ENCODE measurements around the gene XBP1.
A peak's percentile ranks its signal among the peaks of the same experiment; 100 is the strongest.
"Not testable (repeated sequence)": the region's sequence is repeated elsewhere in the genome, so short reads cannot be mapped to it uniquely, and the experiment has no call there.

XBP1 gene

GRCh38 chr22:28800308-28801041 is at the start of gene XBP1:
Gene XBP1 (minus strand): TSS chr22:28800569.
- DNase-seq, result peak; percentile 92

- no peak for DNase-seq
These were observed 46.6 kb upstream of the XBP1 start for GRCh38 chr22:28846994-28847393.

GRCh38 chr22:28844277-28844676 is 43.9 kb upstream of the XBP1 start:
- DNase-seq, result not testable (repeated sequence)

GRCh38 chr22:28843633-28844032 is 43.3 kb upstream of the XBP1 start:
- no peak for DNase-seq

DNA sequence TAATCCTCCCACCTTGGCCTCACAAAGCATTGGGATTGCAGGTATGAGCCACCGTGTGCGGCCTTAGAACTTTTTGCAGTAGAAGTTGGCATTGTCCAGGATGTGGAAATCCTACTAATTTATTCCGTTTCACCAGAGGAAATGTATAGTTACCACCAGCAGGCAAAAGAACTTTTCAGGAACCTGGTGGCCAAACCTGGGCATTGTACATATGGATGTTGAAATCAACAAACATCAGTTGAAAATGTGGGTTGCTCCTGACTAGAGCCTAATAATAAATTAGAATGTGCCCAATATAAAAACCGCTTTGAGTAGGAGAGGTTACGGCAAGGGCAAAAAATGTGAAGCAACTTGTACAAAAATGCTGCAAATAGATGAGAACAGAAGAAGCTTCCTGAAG is 40.7 kb upstream of the XBP1 start:
- no peak for DNase-seq

DNA sequence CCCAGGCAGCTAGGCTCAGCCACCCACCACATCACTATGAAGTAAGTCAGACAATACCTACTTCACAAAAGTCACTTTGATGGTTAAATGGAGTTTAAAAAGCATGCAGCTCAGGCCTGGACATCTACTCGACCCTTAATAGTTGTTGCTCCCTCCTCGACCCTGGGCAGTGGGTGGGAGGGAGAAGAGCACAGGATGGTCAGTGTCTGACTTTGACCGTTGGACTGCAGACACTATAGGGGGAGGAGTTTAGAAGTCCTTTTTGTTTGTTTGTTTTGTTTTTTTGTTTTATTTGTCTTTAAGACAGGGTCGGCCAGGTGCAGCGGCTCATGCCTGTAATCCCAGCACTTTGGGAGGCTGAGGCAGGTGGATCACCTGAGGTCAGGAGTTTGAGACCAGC is 38.6 kb upstream of the XBP1 start:
- no peak for DNase-seq

DNA sequence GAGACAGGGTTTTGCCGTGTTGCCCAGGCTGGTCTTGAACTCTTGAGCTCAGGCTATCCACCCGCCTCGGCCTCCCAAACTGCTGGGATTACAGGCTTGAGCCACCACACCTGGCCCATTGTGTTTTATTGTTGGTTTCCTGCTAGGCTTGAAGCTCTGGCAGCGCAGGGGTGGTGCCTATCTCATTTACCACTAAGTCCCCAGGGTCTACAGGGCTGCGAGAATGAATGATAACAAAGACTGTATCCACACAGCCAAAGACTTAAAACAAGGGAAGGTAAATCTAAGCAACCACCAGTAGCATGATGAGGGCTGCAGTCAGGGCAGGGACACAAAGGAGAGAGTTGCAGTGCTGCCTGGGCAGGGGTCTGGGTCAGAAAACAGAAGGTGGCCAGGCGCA is 37.3 kb upstream of the XBP1 start:
- DNase-seq, result no peak

- DNase-seq, result no peak
These were observed 35.3 kb upstream of the XBP1 start for GRCh38 chr22:28835630-28836189.

- DNase-seq, result no peak
These were observed 33.0 kb upstream of the XBP1 start for GRCh38 chr22:28833276-28833923.

- no peak for DNase-seq
These were observed 32.4 kb upstream of the XBP1 start for GRCh38 chr22:28832731-28833130.

DNA sequence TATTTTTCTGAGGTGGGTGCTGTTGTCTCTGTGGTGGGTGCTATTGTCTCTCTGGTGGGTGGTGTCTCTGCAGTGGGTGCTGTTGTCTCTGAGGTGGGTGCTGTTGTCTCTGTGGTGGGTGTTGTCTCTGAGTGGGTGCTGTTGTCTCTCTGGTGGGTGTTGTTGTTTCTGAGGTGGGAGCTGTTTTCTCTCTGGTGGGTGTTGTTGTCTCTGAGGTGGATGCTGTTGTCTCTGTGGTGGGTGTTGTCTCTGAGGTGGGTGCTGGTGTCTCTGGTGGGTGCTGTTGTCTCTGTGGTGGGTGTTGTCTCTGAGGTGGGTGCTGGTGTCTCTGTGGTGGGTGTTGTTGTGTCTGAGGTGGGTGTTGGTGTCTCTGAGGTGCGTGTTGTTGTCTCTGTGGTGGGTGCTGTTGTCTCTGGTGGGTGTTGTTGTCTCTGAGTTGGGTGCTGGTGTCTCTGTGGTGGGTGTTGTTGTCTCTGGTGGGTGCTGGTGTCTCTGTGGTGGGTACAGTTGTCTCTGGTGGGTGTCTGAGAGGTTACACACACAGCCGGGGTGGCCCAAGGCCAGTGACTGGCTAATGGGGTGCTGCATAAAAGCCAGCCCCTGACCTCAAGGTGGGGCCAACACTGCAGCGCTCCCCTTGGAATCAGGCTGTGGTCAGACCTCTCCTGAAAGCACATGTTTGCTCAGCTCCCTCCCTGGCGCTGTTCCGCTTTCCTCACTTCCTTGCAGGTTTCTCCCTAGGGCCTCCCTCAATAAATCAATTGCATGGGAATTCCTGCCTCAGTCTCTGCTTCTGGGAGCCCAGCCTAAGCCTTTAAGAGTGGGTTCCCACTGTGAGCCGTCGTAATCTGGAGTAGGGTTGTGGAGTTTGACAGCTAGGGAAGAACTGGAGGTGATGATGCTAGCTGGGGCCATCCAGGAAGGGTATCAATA is 31.0 kb upstream of the XBP1 start:
- no peak for DNase-seq

DNA sequence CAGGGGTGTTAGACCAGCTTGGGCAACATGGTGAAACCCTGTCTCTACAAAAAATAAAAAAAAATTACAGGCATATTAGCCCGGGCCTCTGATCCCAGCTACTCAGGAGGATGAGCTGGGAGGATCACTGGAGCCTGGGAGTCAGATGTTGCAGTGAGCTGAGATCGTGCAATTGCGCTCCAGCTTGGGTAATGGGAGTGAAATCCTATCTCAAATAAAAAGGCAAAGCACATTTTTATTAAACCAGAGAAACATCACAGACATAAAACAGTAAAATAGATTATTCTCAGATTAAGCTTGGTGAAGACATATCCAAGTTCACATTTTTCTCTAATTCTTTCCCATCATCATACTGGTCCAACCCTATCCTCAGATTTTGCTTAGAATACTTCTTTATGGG is 30.1 kb upstream of the XBP1 start:
- DNase-seq, result no peak

DNA sequence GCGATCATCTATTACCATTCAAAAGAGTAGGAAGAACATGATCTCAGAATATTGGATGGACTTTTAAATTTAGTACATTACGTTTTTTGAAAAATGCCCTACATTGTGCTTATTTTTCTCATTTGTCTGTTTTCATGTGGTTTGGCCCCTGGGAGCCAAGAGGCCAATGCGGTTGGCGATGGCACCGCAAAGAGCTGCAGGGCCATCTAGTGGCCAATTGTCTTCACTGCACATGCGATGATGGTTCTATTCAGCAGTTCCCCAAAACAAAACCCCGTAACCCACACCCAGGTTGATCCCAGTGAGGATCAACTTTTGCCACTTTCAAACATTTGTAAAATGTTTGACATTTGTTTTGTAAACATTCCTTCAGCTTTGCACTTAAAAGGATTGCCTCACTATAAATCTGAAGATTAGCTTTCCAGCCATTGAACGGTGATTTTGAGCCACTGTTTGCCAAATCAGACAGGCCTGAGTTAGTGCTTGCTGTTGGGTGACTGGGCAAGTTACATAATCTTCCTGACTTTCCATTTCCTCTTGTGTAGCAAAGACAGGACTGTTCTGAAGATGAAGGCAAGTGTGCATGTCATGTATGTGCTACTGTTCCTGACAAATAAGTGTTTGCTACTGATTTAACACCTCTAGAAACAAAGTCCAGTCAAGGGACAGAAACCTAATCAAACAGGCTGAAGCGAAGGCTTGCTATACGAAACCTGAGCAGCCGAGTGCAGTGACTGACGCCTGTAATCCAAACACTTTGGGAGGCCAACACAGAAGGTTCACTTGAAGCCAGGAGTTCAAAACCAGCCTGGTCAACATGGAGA is 29.2 kb upstream of the XBP1 start:
- DNase-seq, result peak; percentile 82

- no peak for DNase-seq
These were observed 26.6 kb upstream of the XBP1 start for GRCh38 chr22:28826921-28827320.

DNA sequence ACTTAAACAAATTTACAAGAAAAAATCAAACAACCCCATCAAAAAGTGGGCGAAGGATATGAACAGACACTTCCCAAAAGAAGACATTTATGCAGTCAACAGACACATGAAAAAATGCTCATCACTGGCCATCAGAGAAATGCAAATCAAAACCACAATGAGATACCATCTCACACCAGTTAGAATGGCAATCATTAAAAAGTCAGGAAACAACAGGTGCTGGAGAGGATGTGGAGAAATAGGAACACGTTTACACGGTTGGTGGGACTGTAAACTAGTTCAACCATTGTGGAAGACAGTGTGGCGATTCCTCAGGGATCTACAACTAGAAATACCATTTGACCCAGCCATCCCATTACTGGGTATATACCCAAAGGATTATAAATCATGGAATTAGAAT is 26.1 kb upstream of the XBP1 start:
- not testable (repeated sequence) for DNase-seq

DNA sequence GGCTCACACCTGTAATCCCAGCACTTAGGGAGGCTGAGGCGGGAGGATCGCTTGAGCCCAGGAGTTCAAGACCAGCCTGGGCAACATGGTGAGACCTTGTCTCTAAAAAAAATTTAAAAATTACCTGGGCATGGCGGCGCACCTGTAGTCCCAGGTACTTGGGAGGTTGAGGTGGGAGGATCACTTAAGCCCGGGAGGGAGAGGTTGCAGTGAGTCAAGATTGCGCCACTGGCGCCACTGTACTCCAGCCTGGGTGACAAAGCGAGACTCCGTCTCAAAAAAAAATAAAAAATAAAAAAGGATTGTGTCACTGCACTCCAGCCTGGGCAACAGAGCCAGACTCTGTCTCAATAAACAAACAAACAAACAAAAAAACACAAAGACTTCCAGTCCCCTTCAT is 24.1 kb upstream of the XBP1 start:
- not testable (repeated sequence) for DNase-seq

- DNase-seq, result peak; percentile 37
These were observed 22.7 kb upstream of the XBP1 start for GRCh38 chr22:28822930-28823551.

- DNase-seq, result no peak
These were observed 21.1 kb upstream of the XBP1 start for GRCh38 chr22:28821452-28821851.

DNA sequence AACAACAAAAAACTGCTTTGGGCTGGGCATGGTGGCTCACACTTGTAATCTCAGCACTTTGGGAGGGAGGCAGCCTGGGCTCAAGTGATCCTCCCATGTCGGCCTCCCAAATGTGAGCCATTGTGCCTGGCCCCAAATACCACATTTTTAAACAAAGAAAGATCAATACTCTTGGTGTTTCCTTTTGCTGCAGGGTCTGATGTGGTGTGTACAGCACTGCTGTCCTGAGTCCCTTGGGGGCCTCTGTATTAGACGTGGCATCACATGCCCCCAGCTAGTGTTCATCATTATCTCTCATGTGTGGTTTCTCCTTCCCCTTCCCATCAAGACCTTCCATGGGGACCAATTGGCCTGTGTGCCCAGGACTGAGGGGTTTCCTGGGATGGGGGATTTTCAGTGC is 20.5 kb upstream of the XBP1 start:
- DNase-seq, result no peak

DNA sequence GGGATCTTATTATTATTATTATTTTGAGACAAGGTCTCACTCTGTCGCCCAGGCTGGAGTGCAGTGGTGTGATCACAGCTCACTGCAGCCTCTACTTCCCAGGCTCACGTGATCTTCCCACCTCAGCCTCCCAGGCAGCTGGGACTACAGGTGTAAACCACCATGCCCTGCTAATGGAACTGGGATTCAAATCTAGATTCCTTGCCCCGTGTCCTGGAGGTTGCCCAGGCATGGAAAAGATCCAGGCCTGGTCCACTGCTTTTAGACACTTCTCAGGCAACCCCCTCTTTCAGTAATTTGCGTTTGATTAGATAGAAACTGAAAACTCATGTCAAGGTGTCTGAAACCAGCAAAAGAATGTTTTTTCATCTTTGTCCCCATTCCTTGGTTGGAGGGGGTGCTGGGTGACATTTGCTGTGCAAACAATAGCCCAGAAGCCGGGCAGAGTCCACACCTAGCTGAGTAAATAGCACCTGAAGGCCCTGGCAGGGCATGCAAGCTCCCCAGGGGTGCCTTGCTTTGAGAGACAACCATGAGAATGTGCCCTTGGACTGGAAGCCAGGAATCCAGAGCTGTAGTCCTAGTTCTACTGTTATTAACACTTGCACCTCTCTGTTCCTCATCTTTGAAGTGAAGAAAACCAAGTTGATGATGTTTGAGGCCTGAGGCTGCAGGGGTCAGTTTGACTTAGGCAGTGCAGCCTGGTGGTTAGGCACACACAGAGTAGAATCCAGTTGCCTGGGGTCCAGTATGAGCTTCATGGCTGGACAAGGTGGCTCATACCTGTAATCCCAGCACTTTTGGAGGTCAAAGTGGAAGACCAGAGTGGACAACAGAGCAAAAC is 19.1 kb upstream of the XBP1 start:
- DNase-seq, result no peak
